Measurements from ENCODE around the gene MTCH1.
"Not testable (repeated sequence)": the region's sequence is repeated elsewhere in the genome, so short reads cannot be mapped to it uniquely, and the experiment has no call there.

The MTCH1 gene

DNA sequence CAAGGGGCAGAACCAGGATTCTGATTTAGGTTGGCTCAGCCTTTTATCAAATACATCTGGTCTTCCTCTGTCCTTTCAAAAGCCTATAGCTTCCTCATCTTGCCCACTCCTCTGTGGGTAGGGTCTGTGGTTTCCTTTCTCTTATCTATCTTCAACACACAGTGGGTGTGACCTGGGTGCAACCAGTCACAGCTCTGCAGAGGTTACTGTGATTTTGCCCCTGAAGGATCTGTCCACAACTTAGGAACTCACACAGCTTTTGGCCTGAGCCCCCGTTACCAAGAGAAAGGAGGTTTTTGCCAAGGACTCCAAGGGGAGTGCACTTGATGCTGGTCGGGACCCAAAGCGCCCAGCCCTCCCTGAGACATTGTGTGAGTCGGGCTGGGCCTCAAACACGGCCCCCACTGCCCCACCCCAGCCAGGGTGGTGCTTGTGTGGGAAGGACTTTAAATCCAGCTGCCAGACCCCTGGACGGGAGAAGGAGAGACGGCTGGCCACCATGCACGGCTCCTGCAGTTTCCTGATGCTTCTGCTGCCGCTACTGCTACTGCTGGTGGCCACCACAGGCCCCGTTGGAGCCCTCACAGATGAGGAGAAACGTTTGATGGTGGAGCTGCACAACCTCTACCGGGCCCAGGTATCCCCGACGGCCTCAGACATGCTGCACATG is 31.6 kb downstream of the MTCH1 start, which contains the start of gene PI16:
Gene PI16 (plus strand): TSS at position 477 of the 670 bp plus-strand sequence. CDS start 23 bp downstream, at position 500.
- no peak for DNase-seq (ENCODE audit: low read depth)

DNA sequence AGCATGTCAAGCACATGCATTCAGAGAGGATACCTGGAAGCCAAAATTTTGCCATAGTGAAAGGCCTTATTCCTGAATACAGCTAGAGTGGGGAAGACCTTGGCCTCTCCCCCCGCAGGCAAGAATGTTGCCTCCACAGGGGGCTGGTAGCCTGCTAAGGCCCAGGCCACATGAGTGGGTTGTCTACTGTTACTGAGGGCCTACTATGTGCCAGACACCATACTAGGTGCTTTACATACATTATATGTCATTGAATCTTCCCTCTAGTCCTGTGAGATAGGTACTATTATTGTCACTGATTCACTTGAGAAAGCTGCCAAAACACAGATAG is 32.1 kb downstream of the MTCH1 start:
- no peak for DNase-seq (ENCODE audit: low read depth)

DNA sequence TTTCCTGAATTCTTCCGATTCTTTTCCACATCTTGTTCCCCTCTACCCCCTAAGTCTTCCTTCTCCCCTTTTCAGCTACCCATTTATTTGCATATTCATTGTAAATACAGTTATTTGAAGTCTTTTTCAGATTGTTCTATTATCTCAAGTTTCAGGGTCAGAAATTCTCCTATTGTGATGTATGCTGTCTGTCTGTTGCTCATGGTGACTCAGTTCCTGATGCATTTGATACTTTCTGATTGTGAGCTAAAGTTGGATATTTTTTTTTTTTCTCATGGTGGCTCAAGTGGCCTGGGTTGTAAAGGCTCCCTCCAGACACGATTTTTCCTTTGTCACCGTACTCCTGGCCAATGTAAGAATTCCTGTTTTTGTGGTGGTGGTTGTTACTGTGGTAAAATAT is 36.4 kb downstream of the MTCH1 start:
- no peak for DNase-seq (ENCODE audit: low read depth)

DNA sequence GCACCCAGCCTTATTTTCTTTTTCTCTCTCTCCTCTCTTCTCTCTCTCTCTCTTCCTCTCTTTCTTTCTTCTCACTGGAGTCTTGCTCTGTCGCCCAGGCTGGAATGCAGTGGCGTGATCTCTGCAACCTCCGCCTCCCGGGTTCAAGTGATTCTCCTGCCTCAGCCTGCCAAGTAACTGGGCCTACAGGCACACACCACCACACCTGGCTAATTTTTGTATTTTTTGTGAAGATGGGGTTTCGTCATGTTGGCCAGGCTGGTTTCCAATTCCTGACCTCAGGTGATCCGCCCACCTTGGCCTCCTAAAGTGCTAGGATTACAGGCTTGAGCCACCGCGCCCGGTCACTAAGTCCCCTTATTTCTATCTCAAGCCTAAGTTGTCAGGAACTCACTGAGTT is 36.9 kb downstream of the MTCH1 start:
- DNase-seq (ENCODE audit: low read depth): not testable (repeated sequence)

DNA sequence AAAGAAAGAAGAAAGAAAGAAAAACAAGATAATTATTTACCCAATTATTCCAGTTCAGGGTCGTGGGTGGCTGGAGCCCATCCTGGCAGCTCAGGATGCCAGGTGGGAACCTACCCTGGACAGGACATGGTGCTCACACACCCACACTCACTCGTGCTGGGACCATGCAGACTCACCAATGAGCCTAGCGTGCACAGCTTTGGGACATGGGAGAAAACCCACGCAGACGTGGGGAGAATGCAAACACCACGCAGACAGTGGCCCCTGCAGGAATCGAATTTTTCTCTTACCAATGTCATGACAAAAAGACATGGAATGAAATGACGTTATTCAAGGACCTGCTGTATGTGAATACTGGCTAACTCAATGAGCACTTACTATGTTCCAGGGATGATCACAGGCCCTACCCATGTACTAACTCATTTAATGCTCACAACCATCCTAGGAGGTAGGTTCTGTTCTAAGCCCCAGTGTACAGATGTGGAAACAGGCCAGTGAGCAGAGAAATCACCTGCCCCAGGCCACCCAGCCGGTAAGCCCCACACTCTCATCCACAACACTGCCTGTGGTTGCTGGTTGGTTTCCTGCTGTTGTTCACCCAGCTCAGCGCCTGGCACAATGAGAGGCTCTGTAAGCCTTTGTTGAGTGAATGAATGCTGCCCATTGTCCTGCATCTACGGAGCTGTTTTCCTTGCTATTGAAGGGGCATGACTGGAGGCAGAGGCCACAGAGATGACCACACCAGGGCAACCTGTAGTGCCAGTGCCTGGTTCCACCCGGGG is 38.2 kb downstream of the MTCH1 start:
- no peak for DNase-seq (ENCODE audit: low read depth)

DNA sequence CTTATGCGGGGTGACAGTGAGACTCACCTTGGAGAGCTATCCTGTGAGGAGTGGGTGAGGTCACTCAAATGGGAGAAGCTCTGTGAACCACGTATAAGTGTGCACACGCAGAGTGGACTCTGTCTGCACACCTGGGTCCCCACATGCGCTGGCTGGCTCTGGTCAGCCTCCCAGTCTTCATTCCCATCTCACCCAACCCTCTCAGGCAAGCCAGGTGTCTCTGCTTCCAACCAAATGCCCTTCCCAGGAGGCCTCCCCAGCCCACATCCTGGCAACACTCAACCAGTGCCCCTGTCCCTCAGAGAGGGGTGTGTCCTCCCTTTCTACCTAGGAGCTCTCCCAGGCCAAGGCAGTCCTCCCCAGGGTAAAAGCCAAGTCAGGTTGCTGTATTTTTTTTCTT is 39.5 kb downstream of the MTCH1 start:
- DNase-seq (ENCODE audit: low read depth): no peak

DNA sequence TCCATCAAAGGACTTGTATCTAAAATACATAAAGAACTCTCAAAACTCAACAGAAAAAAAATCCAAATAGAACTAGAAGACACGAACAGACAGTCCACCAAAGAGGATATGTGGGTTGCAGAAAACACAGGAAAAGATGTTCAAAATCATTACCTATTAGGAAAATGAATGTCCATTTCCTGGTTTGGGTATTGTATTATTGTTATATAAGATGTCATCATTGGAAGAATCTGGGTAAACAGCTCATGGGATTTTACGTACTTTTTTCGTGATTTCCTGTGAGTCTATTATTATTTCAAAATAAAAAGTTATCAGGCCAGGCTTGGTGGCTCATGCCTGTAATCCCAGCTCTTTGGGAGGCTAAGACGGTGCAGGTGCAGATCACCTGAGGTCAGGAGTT is 40.7 kb downstream of the MTCH1 start:
- no peak for DNase-seq (ENCODE audit: low read depth)

DNA sequence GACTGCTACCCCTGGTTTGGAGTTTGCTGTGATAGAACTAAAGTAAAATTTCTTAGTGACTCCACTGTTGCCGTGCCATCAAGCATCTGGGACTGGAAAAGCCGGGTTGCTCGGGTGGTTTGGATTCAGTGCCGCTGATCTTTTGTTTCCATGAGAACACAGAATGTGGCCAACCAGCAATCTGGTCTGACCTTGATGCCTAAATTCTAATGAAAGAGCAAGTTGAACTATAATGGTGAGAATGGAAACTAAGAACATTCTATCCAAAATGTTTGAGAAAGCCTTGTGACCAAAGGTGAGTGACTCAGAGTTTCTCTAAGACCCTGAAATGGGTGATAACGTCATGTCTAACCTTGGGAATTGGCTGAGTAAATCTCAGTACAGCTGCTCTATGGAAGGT is 41.3 kb downstream of the MTCH1 start:
- no peak for DNase-seq (ENCODE audit: low read depth)

DNA sequence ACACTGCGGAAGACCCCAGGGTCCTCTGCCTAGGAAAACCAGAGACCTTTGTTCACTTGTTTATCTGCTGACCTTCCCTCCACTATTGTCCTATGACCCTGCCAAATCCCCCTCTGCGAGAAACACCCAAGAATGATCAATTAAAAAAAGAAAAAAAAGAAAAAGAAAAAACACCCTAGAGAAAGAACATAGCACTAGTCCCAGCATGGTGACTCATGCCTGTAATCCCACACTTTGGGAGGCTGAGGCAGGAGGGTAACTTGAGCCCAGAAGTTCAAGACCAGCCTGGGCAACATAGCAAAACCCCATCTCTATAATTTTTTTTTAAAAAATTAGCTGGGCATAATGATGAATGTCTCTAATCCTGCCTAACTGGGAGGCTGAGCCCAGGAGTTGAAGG is 43.7 kb downstream of the MTCH1 start:
- not testable (repeated sequence) for DNase-seq (ENCODE audit: low read depth)

DNA sequence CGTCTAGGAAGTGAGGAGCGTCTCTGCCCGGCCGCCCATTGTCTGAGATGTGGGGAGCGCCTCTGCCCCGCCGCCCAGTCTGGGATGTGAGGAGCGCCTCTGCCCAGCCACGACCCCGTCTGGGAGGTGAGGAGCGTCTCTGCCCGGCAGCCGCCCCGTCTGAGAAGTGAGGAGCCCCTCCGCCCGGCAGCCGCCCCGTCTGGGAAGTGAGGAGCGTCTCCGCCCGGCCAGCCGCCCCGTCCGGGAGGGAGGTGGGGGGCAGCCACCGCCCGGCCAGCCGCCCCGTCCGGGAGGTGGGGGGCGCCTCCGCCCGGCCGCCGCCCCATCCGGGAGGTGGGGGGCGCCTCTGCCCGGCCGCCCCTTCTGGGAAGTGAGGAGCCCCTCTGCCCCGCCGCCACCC is 44.4 kb downstream of the MTCH1 start:
- DNase-seq (ENCODE audit: low read depth): not testable (repeated sequence)

DNA sequence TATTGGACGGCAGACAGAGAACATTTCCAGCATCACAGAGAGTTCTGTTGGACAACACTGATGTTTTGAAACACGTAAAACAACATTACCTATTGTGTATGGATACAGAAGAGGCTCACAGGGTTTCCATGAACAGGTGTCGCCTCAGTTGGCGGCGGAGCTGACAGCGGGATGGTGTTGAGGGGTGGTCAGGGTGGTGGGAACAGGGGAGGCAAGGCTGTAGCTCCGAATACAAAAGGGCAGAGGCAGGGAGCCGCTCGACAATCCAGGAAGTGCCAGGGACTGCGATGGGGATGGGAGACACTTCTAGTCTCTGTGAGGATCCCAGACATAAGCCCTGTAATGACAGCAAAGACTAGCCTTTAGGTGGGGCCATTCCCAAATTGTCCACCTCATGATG is 46.0 kb downstream of the MTCH1 start:
- DNase-seq (ENCODE audit: low read depth): no peak

DNA sequence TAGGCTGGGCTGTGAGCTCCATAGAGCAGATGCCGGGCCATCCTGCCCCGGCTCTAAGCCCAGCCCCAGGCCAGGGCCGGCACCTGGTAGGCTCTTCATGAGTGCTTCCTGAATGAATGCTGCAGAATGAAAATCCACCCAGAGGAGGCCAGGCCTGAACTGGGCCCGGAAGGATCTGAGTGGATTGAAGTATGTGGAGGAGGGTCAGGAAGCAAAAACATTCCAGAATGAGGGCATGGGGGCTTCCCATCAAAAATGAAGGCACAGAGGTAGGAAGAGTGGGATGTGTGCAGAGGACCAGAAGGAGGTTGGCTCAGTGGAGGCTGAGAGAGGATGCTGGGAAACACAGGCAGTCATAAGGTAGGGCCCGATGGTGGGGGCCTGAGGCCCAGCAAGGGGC is 47.0 kb downstream of the MTCH1 start:
- DNase-seq (ENCODE audit: low read depth): not testable (repeated sequence)

DNA sequence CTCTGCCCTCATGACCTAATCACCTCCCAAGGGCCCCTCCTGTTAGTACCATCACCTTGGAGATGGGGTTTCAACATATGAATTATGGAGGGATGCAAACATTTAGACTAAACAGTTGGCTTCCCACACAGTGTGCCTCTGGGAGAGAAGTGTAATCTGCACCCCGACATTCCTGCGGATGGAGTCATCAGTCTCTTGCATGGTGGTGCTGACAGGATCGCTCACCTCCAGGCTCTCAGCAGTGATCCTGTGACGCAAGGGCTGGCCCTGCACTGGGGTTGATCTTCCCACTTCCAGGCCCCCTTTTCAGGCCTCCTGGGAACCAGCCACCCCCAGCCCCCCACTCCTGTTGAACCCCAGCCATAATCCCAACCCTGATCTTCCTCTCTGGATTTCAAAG is 47.5 kb downstream of the MTCH1 start:
- DNase-seq (ENCODE audit: low read depth): no peak

DNA sequence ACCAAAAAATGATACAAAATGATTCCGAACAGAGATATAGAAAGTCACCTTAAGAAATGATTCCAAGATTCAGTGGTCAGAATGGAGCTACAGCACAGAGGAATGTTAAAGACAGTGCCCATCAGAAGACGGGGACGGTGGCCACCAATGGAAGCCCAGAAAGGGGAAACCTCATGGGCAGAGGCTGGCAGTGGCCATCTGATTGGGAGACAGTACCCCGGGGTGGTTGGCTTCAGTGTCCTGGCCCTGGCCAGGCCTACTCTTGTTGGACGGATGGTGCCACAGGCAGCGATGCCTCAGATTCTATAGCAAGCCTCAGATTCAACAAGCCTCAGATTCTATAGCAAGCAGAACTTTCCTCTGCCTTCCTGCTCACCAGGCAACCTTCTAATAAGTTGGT is 48.1 kb downstream of the MTCH1 start:
- DNase-seq (ENCODE audit: low read depth): no peak

DNA sequence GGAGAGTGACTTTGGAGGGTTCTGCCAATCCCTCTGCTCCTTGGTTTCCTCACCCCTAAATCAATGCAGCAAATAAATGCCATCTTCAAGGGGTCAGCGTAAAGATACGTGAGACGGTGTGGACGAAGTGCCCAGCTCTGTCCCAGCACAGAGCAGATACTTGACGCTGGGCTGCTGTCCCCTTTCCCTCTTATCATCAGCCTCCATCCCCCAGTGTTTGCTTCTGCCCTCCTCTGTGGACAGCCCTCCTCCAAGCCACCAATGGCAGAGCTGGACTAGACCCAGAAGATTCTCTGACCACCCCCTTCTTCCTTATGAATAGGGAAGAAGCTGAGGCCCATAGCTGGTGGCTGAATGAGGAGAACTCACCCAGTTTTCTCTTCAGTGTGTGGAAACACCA is 49.2 kb downstream of the MTCH1 start:
- DNase-seq (ENCODE audit: low read depth): no peak

DNA sequence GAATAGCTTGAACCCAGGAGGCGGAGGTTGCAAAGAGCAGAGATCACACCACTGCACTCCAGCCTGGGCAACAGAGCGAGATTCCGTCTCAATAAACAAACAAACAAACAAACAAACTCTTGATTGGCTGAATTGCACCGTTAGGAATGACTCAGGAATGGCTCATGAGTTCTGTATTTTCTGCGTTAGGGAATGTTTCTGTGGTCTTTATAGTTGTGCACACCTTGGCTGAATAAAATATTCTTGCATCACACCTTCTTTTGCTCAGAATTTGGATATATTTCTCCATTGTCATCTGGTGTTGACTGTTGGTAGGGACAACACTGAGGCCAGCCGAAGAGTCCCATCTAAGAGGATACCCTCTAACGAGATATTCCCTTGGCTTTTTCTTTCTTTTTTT is 51.1 kb downstream of the MTCH1 start:
- no peak for DNase-seq (ENCODE audit: low read depth)

DNA sequence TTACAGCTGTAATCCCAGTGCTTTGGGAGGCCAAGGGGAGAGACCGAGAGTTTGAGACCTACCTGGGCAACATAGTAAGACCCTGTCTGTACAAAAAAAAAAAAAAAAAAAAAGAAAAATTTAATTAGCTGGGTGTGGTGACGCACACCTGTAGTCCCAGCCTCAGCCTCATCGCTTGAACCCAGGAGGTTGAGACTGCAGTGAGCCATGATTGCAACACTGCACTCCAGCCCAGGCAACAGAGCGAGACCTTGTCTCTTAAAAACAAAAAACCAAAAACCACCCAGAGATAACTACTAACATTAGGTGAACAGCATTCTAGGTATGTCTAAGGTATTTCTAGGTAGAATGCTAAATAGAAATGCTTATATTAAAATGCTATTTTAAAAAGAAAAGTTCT is 52.5 kb downstream of the MTCH1 start:
- DNase-seq (ENCODE audit: low read depth): no peak

DNA sequence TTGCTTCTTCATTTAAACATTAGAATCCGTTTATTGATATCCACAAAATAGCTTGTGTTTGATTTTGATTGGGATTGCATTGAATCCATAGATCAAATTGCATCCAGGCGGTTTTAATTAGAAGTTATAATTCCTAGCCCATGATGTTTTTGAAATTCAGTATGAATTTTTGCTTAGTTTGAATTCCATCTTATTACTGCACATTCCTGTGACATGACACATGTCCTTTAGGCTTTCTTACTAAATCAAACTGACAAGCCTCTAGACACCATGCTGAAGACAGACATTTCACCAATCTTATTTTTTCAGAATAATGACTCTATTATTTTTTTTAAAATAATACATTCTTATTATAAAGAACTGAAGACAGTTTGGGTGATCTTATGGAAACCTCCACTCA is 52.9 kb downstream of the MTCH1 start:
- DNase-seq (ENCODE audit: low read depth): no peak

DNA sequence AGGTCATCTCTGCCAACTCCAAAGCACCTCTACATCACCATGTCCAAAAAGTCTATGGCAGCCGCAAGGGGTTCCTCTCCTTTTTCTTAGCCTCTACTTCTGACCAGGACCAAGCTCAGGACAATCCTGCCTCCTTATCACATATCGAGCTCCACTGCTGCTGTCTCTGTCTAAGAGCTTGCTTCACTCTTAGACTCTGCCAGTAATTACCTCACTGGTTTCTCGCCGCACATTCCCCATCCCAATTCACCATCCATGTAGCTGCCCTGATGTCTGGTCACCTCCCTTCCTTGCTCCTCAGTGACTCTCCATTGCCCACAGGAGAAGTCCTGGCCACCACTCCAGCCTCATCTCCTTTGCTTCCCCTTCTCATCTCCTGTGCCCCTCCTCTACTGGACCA is 55.5 kb downstream of the MTCH1 start:
- DNase-seq (ENCODE audit: low read depth): no peak

DNA sequence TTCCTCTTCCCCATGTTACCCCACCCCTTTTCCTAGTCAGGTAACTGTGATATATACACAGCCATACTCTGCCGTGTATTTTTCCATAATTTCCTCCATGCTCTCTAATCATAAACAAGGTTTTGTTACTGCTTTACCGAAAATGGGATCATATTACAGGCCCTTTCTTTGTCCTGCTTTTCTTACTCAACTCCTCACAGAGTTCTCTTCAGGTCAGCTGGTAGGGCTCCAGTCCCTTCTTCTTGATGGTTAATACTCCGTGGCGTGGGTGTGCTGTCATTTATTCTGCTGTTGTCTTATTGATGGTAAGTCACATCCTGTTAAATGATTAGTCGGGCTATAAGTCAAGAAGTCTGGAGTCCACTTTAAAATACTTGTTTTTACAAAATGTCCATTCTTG is 56.4 kb downstream of the MTCH1 start:
- DNase-seq (ENCODE audit: low read depth): no peak

DNA sequence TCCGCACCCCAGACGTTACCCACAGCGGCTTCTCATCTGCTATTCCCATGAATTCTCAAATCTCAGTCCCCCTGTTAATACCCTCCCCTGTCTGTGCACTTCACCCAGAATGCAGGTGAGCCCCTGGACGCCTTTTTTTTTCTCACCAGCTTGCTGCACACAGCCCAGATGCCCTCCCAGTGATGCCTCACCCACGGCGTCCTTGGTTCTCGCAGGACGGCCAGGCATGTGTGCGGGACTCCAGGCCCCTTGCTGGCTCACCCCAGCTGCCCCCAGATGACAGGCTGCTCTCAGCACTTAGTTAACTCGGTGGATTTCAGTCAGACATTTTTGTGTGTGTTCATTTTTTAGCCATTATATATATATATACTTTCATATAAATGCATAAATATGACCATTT is 56.8 kb downstream of the MTCH1 start:
- no peak for DNase-seq (ENCODE audit: low read depth)

DNA sequence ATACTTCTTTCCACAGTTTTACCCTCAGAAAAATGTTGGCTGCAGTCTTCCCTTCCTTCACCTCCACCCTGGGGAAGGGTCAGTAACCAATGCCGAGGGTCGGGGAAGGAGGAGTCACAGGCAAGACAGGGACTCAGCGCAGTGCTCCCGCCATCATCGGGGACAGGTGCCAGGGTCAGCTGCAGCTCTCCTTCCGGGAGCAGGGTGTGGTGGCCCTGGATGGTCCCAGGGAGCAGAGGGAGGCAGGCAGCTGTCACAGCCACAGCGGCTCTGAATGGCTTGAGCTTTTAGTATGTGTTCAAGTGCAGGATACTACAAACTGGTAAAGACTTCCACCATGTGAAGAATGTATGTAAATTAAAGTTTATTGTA is 57.5 kb downstream of the MTCH1 start:
- DNase-seq (ENCODE audit: low read depth): no peak

DNA sequence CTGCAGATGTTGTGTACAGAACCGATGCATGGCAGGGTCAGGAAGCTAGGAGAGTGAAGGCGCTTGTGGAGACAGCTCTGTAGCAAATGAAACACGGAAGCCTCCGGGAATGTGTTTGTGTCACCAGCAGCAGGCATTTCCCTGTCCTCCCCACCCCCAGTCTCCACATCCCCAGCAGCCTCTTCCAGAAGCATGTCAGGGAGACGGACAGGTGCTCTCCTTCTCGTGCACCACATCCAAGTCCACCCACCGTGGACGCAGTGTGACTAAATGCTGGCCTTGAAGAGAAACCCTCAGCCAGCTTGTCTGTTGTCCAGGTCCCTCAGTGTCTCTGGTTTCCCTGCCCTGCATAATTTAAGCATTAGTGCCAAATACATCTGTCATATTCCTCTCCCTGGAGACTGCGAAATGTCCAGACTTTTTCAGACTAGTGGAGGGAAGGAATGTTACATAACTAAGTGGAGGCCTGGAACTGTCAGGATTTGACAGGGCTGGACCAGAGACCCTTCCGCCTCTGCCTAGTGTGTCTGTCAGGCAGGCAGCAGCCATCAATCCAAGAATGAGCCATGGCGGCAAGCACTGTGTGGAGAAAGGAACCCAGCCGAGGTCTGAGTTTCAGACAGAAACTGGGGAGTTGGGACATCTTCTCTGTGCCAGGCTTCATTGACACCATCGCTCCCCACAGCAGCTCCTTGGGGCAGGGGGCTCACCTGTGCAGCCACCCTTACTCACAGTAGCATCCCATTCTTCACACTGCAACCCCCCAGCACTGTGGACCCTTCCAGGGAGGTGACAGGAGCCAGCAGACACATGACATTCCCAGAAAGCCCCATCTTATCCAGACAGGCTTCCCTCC is 58.1 kb downstream of the MTCH1 start:
- no peak for DNase-seq (ENCODE audit: low read depth)

All from stimulated activated CD8-positive, alpha-beta memory T cell treated with anti-CD3 and anti-CD28 coated beads, Interleukin-12 subunit alpha, Interleukin-12 subunit beta, amount 100 ng/mL, for 4 hours (primary cell).